ENCODE results near the gene MAP2K7.

- TF ChIP-seq, protein P1, sequence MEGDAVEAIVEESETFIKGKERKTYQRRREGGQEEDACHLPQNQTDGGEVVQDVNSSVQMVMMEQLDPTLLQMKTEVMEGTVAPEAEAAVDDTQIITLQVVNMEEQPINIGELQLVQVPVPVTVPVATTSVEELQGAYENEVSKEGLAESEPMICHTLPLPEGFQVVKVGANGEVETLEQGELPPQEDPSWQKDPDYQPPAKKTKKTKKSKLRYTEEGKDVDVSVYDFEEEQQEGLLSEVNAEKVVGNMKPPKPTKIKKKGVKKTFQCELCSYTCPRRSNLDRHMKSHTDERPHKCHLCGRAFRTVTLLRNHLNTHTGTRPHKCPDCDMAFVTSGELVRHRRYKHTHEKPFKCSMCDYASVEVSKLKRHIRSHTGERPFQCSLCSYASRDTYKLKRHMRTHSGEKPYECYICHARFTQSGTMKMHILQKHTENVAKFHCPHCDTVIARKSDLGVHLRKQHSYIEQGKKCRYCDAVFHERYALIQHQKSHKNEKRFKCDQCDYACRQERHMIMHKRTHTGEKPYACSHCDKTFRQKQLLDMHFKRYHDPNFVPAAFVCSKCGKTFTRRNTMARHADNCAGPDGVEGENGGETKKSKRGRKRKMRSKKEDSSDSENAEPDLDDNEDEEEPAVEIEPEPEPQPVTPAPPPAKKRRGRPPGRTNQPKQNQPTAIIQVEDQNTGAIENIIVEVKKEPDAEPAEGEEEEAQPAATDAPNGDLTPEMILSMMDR (conservative IDR thresholded peaks at IDR 0.05; ENCODE audit: low read depth, low read length), result no peak
- TF ChIP-seq EZH2 (IDR thresholded peaks at IDR 0.05; ENCODE audit: borderline replicate concordance, low read depth, low read length, poor library complexity, severe bottlenecking), result no peak
Observed at GRCh38 chr19:7879836-7880235, 23.8 kb upstream of the MAP2K7 start.
